Stomach (tissue), 4 donors: ENCODE data around the gene DPAGT1.

ENCODE experiments used
- CTCF ChIP-seq, 7 experiments: fragments of 450-650 bp in 4 of 7; fragments of 200-600 bp in 3 of 7; sonication (generic) in 3 of 7; IDR thresholded peaks; one replicate each; pipeline ENCODE4 v1.5.1; 2016 to 2019; ENCODE audit warnings: antibody characterized with exemption in 7 of 7, control low read depth in 2 of 7, mild to moderate bottlenecking in 1 of 7
- EP300 ChIP-seq: sonication (generic); formaldehyde crosslinking; IDR thresholded peaks from one replicate; pipeline ENCODE4 v1.6.1; 2017; ENCODE audit warnings: antibody characterized with exemption
- POLR2A ChIP-seq, 4 donors: fragments of 450-650 bp; IDR thresholded peaks; one replicate each; pipeline ENCODE4 v1.6.1; 2016; ENCODE audit warnings: antibody characterized with exemption in 4 of 4, control low read depth in 2 of 4, mild to moderate bottlenecking in 1 of 4, moderate library complexity in 1 of 4

DNA sequence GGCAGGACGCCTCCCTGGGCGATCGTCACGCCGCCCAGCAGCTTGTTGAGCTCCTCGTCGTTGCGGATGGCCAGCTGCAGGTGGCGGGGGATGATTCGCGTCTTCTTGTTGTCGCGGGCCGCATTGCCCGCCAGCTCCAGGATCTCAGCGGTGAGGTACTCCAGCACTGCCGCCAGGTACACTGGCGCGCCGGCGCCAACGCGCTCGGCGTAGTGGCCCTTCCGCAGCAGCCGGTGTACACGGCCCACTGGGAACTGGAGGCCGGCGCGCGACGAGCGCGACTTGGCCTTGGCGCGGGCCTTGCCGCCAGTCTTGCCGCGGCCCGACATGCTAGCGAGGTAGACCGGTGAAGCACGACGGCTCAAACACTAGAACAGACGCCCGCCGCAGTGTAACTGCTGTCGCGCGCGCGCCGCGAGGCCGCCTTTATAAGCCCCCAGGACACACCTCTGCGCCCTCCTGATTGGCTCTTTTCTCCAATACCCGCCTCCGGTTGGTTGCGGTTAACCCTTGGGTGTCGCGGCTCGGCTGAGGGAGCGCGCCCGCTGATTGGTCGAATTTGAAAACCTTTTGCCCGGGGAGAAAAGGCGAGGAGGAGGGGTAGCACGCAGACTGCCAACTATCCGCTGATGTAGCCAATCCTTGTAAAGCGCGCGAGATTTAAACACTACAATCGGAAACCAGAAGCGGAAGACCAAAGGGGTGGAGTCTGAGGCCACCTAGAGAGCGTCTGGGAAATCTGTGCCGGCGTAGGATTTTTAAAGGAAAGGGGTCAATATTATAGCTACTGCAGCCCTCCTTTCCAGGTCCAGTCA lies 6.4 kb downstream of the DPAGT1 start:
- TF ChIP-seq CTCF (IDR thresholded peaks at IDR 0.05) (no peak), EP300 (no peak), POLR2A (IDR thresholded peaks at IDR 0.05) (peak in 2 of 4 donors; percentile 73 to 97)
